MM.1S (cell line): ENCODE results near the gene UBA7.
"Not testable (repeated sequence)": the region's sequence is repeated elsewhere in the genome, so short reads cannot be mapped to it uniquely, and the experiment has no call there.

Source experiments
- DNase-seq: peaks from one replicate; pipeline ENCODE4 v3.0.0-alpha.2; 2015
- H2AFZ ChIP-seq: fragments of 300-600 bp; sonication (generic); 2 replicates; pipeline ENCODE4 v1.6.0; 2016; ENCODE audit warnings: antibody characterized with exemption, low read length
- H3F3A ChIP-seq: fragments of 300-600 bp; sonication (generic); 2 replicates; pipeline ENCODE4 v1.6.1; 2016; ENCODE audit warnings: mild to moderate bottlenecking, antibody characterized with exemption, low read length, moderate library complexity, mixed read lengths; ENCODE audit not compliant: insufficient read depth
- H3K27ac ChIP-seq: fragments of 300-600 bp; sonication (generic); 2 replicates; pipeline ENCODE4 v1.5.1; 2016; ENCODE audit warnings: mild to moderate bottlenecking, low read length
- H3K27me3 ChIP-seq: fragments of 300-600 bp; sonication (generic); replicated peaks from 2 replicates; pipeline ENCODE4 v1.6.0; 2016; ENCODE audit warnings: low read length; ENCODE audit not compliant: insufficient read depth
- H3K36me3 ChIP-seq: fragments of 300-600 bp; sonication (generic); replicated peaks from 2 replicates; pipeline ENCODE4 v1.6.1; 2016; ENCODE audit warnings: mild to moderate bottlenecking, low read length, mixed read lengths; ENCODE audit not compliant: insufficient read depth
- H3K4me1 ChIP-seq: fragments of 300-600 bp; sonication (generic); 2 replicates; pipeline ENCODE4 v1.6.1; 2016; ENCODE audit warnings: low read length, mixed read lengths
- H3K4me2 ChIP-seq: fragments of 300-600 bp; sonication (generic); 2 replicates; pipeline ENCODE4 v1.6.0; 2016; ENCODE audit warnings: low read depth, low read length
- H3K4me3 ChIP-seq: fragments of 300-600 bp; sonication (generic); 2 replicates; pipeline ENCODE4 v1.5.1; 2016; ENCODE audit warnings: low read length, mixed read lengths
- H3K79me2 ChIP-seq: fragments of 300-600 bp; sonication (generic); 2 replicates; pipeline ENCODE4 v1.6.1; 2016; ENCODE audit warnings: mixed run types, low read length, mixed read lengths
- H3K9ac ChIP-seq: fragments of 300-600 bp; sonication (generic); 2 replicates; pipeline ENCODE4 v1.6.1; 2016; ENCODE audit warnings: low read length, mixed read lengths
- H3K9me2 ChIP-seq: fragments of 300-600 bp; sonication (generic); replicated peaks from 2 replicates; pipeline ENCODE4 v1.6.1; 2016; ENCODE audit warnings: mild to moderate bottlenecking, low read length, mixed read lengths; ENCODE audit not compliant: insufficient read depth
- H3K9me3 ChIP-seq: fragments of 300-600 bp; sonication (generic); replicated peaks from 2 replicates; pipeline ENCODE4 v1.6.1; 2016; ENCODE audit warnings: mild to moderate bottlenecking, low read length, mixed read lengths; ENCODE audit not compliant: insufficient read depth
- H4K20me1 ChIP-seq: fragments of 300-600 bp; sonication (generic); 2 replicates; pipeline ENCODE4 v1.6.1; 2016; ENCODE audit warnings: mild to moderate bottlenecking, low read length, moderate library complexity, mixed read lengths; ENCODE audit not compliant: insufficient read depth
- EZH2 ChIP-seq: fragments of 300-600 bp; sonication (generic); optimal IDR thresholded peaks from 2 replicates; pipeline ENCODE3; 2017; ENCODE audit warnings: low read depth, mild to moderate bottlenecking, antibody characterized with exemption, low read length, mixed read lengths
- EZH2phosphoT487 ChIP-seq: fragments of 300-600 bp; sonication (generic); IDR thresholded peaks from 2 replicates; pipeline ENCODE4 v1.6.1; 2018; ENCODE audit warnings: antibody characterized with exemption, low read length
- TF ChIP-seq, protein P1 (sequence below): fragments of 300-600 bp; sonication (generic); IDR thresholded peaks from 2 replicates; pipeline ENCODE4 v1.5.1; 2016; ENCODE audit warnings: antibody characterized with exemption, low read length, mixed read lengths

The UBA7 gene

DNA sequence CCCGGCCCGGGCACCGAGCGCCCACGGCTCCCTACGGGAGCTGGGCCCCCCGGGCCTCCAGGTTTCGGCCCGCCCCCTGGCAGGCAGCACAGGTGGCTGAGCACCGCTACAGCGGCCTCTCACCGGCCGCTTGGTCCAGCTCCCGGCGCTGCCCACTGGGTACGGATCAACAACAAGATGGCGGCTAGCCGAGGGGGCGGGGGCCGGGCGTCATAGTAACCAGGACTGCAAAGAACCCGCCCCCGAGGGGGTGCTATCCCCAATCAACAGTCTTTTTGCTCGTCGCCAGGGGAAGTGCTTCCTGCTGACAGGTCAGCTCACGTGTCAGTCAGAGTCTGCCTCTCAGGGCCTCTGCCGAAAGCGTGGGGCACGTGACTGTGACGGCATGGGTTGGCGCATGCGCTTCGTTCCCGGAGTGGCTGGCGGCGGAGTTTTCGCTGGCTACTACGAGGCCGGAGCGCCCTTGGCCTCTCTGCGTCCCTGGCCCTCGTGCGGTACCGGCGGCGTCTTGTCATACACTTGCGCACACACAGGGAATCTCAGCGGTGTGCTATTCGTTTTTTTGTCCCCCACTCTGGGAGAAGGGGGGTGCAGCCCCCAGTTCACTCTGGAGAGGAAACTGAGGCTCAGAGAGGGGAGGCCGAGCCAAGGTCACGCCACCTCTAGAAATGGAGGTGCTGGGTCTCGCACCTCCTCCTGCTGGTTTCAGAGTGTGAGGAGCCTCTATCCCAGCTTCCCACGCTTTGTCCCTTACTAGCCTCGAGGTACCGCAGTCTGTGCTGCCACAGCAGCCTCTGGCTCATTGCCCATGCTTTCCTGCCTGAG, 27.2 kb downstream of the UBA7 start, which contains the start of gene IP6K1:
IP6K1 (minus strand) TSS at position 186 of the 825 bp plus-strand sequence. CDS start 38,502 bp downstream, outside the sequence.
- H3K9ac ChIP-seq = peak within 1 kb of the TSS; percentile 92
- H3K4me2 ChIP-seq = peak within 1 kb of the TSS; percentile 97
- H4K20me1 ChIP-seq = no peaks in the 10 kb centered on the region
- H3K9me2 ChIP-seq = no peaks in the 10 kb centered on the region
- no peaks in the 10 kb centered on the region; the same call in 1 of the 2 replicates for H3K27me3 ChIP-seq
- H2AFZ ChIP-seq = peak within 1 kb of the TSS; percentile 90
- H3K36me3 ChIP-seq = no peaks in the 10 kb centered on the region
- no peak for TF ChIP-seq EZH2
- no peak for TF ChIP-seq EZH2phosphoT487
- TF ChIP-seq, protein P1, sequence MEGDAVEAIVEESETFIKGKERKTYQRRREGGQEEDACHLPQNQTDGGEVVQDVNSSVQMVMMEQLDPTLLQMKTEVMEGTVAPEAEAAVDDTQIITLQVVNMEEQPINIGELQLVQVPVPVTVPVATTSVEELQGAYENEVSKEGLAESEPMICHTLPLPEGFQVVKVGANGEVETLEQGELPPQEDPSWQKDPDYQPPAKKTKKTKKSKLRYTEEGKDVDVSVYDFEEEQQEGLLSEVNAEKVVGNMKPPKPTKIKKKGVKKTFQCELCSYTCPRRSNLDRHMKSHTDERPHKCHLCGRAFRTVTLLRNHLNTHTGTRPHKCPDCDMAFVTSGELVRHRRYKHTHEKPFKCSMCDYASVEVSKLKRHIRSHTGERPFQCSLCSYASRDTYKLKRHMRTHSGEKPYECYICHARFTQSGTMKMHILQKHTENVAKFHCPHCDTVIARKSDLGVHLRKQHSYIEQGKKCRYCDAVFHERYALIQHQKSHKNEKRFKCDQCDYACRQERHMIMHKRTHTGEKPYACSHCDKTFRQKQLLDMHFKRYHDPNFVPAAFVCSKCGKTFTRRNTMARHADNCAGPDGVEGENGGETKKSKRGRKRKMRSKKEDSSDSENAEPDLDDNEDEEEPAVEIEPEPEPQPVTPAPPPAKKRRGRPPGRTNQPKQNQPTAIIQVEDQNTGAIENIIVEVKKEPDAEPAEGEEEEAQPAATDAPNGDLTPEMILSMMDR = no peak
- H3K9me3 ChIP-seq = no peaks in the 10 kb centered on the region
- no peaks in the 10 kb centered on the region for H3F3A ChIP-seq
- peak within 1 kb of the TSS; percentile 58; the same call in 1 of the 2 replicates for H3K27ac ChIP-seq
- H3K79me2 ChIP-seq = peaks cover 44% of the 10 kb centered on the region
- peak; percentile 100 for DNase-seq
- H3K4me1 ChIP-seq = peaks cover 6% of the 10 kb centered on the region
- peak within 1 kb of the TSS; percentile 79 for H3K4me3 ChIP-seq

DNA sequence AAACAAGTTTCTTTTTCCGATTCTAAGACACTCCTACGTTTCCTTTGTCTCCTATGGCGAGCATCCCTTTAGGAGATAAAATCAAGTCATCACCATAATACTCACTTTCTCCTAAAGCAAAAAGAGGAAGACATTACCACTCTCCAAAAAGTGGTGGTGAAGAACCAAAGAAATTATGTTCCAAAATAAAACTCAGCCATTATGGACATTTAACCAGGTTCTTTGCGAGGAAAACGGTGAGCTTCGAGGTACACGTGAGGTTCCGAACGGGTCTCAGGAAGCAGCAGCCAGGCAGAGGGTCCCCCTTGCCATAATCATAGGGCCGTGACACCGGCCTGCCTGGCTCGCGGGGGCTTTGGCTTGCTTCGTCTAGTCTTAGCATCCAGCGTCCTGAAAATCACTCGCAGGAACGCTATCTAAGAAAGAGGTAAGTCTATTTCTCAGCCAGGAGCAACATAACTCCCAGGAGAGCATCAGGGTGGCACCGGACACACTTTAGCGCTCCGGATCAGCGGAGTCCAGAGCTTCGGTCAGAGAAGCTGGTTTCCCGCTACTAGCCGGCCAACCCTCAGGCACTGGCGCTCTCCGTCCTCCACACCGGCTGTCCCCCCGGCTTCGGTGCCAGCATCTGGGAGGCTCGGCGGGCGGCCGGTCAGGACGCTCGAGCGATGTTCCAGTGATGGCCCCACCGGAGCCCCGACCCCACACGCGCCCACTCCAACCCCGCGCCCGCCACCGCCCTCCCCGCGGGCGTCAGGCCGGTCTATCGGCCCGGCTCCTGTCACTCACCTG, 28.0 kb downstream of the UBA7 start:
- Histone ChIP-seq H3K36me3 (no peaks in the 10 kb centered on the region), H3K79me2 (peaks cover 52% of the 10 kb centered on the region), H2AFZ (peak overlapping the region; percentile 81), H3K4me1 (peaks cover 6% of the 10 kb centered on the region), H3F3A (no peaks in the 10 kb centered on the region), H3K9me3 (no peaks in the 10 kb centered on the region), H3K27me3 (no peaks in the 10 kb centered on the region), H3K4me2 (peak overlapping the region; percentile 89), H4K20me1 (no peaks in the 10 kb centered on the region), H3K4me3 (peak overlapping the region; percentile 79), H3K27ac (peak overlapping the region; percentile 58; the same call in 1 of the 2 replicates), H3K9ac (peak overlapping the region; percentile 92), H3K9me2 (no peaks in the 10 kb centered on the region)
- peak; percentile 28 for DNase-seq
- TF ChIP-seq EZH2 (no peak), EZH2phosphoT487 (no peak)
- TF ChIP-seq, protein P1 = no peak

DNA sequence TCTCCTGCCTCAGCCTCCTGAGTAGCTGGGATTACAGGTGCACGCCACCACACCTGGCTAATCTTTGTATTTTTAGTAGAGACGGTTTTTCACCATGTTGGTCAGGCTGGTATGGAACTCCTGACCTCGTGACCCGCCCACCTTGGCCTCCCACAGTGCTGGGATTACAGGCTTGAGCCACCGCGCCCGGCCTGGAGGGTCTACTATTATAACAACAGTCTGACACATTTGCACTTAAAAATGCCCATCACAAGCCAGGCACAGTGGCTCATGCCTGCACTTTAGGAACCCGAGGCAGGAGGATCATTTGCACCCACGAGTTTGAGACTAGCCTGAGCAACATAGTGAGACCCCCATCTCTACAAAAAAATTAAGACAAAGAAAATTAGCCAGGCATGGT, 31.5 kb downstream of the UBA7 start:
- H3K36me3 ChIP-seq, H3K9me3 ChIP-seq, H3K9ac ChIP-seq, H3K4me1 ChIP-seq, H3F3A ChIP-seq, H3K27me3 ChIP-seq, H4K20me1 ChIP-seq, H2AFZ ChIP-seq, H3K4me2 ChIP-seq, H3K9me2 ChIP-seq, H3K27ac ChIP-seq, DNase-seq, H3K4me3 ChIP-seq: not testable (repeated sequence)
- H3K79me2 ChIP-seq = peaks cover 79% of the 10 kb centered on the region
